Measurements from ENCODE around the gene RUNX3.

Gene RUNX3

DNA sequence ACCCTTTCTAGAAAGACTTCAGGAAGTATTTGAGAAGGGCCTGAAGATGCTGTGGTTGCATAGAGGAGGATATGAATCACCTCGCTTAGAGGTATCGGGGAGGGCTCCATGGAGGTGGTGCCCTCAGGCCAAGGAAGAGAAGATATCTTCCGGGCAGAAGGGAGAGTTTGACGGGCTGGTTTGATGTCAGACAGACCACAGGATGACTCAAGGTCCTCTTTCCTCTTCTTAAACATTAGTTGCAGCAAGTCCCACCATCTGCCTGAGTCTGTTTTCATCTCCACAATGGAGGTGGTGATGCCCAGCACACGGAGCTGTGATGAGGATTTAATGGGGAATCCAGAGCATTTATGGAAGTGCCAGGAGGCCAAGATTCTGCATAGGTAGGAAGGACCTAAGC is 25.1 kb upstream of the RUNX3 start:
- DNase-seq, result no peak
- Histone ChIP-seq H3K9me3 (replicated peaks; ENCODE audit: insufficient read depth, low read length) (no peaks in the 10 kb centered on the region), H3K27ac (ENCODE audit: low read length) (no peak overlapping the region)

DNA sequence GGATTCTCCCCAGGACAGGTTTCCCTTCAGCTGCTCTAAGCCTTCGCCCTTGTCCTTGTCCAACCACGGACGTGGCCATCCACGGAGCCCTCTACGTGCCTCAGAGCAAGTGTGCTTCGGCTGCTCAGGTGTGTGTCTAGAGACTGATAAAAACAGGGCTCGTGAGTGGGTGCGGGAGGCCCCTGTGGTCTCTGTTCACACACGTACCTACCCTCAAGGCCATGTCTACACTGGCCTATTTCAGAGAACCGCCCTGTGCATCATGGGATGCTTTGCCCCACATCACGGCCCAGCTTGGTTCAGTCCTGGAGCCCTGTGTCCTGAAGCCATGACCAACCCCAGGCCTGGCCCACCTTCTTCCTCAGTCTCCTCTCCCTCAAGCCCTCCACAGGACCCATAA is 24.6 kb upstream of the RUNX3 start:
- H3K79me2 ChIP-seq (ENCODE audit: low read length), result no peaks in the 10 kb centered on the region
- H2AFZ ChIP-seq (ENCODE audit: low read length), result no peak overlapping the region
- peaks cover 22% of the 10 kb centered on the region for H3K4me1 ChIP-seq (ENCODE audit: low read length)

More for the DNA sequence above, 25.1 kb upstream of the RUNX3 start:
- H4K20me1 ChIP-seq (ENCODE audit: insufficient read depth, low read length), result no peaks in the 10 kb centered on the region
- H3K4me1 ChIP-seq (ENCODE audit: low read length), result peaks cover 22% of the 10 kb centered on the region
- no peak overlapping the region for H2AFZ ChIP-seq (ENCODE audit: low read length)
- H3K4me3 ChIP-seq (ENCODE audit: low read length), result no peak overlapping the region
- no peaks in the 10 kb centered on the region for H3K9me2 ChIP-seq (replicated peaks; ENCODE audit: insufficient read depth, low read length)
- no peak overlapping the region for H3K4me2 ChIP-seq (ENCODE audit: low read depth, low read length)
- TF ChIP-seq EZH2 (optimal IDR thresholded peaks at IDR 0.05; ENCODE audit: low read depth, low read length) (no peak), EZH2phosphoT487 (IDR thresholded peaks at IDR 0.05; ENCODE audit: low read length) (no peak)
- TF ChIP-seq, protein P1, sequence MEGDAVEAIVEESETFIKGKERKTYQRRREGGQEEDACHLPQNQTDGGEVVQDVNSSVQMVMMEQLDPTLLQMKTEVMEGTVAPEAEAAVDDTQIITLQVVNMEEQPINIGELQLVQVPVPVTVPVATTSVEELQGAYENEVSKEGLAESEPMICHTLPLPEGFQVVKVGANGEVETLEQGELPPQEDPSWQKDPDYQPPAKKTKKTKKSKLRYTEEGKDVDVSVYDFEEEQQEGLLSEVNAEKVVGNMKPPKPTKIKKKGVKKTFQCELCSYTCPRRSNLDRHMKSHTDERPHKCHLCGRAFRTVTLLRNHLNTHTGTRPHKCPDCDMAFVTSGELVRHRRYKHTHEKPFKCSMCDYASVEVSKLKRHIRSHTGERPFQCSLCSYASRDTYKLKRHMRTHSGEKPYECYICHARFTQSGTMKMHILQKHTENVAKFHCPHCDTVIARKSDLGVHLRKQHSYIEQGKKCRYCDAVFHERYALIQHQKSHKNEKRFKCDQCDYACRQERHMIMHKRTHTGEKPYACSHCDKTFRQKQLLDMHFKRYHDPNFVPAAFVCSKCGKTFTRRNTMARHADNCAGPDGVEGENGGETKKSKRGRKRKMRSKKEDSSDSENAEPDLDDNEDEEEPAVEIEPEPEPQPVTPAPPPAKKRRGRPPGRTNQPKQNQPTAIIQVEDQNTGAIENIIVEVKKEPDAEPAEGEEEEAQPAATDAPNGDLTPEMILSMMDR (IDR thresholded peaks at IDR 0.05; ENCODE audit: low read length), result no peak
- H3K36me3 ChIP-seq (replicated peaks; ENCODE audit: insufficient read depth, low read length), result no peaks in the 10 kb centered on the region
- H3K79me2 ChIP-seq (ENCODE audit: low read length), result no peaks in the 10 kb centered on the region
- no peaks in the 10 kb centered on the region; the same call in 1 of the 2 replicates for H3F3A ChIP-seq (ENCODE audit: insufficient read depth, low read length)
- H3K27me3 ChIP-seq (replicated peaks; ENCODE audit: insufficient read depth, low read length), result no peaks in the 10 kb centered on the region
- no peak overlapping the region for H3K9ac ChIP-seq (ENCODE audit: low read length)

DNA sequence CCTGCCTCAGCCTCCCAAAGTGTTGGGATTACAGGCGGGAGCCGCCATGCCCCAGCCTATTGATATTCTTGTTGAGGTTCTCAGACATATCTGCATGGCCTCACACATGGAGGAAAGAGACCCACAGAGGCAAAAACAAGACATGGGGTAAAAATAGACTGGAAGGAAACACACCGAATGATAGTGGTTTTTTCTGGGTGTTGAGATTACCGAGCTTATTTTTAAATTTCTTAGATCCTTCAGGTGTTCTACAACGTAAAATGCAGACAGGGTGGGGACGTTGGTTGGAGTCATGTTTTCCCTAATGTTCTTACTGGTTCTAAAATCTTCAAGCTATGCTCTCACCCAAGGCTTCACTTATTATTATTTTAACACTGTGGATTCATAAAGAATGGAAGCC is 23.9 kb upstream of the RUNX3 start:
- no peak overlapping the region for H3K4me3 ChIP-seq (ENCODE audit: low read length)
- H3K9me3 ChIP-seq (replicated peaks; ENCODE audit: insufficient read depth, low read length), result no peaks in the 10 kb centered on the region
- no peaks in the 10 kb centered on the region for H3K9me2 ChIP-seq (replicated peaks; ENCODE audit: insufficient read depth, low read length)
- DNase-seq, result no peak
- H3K4me1 ChIP-seq (ENCODE audit: low read length), result peaks cover 22% of the 10 kb centered on the region
- no peaks in the 10 kb centered on the region for H3K27me3 ChIP-seq (replicated peaks; ENCODE audit: insufficient read depth, low read length)
- no peaks in the 10 kb centered on the region for H3K79me2 ChIP-seq (ENCODE audit: low read length)
- peak overlapping the region; percentile 15; the same call in 1 of the 2 replicates for H3K4me2 ChIP-seq (ENCODE audit: low read depth, low read length)
- no peaks in the 10 kb centered on the region for H4K20me1 ChIP-seq (ENCODE audit: insufficient read depth, low read length)
- H3F3A ChIP-seq (ENCODE audit: insufficient read depth, low read length), result no peaks in the 10 kb centered on the region; the same call in 1 of the 2 replicates
- no peak overlapping the region for H3K9ac ChIP-seq (ENCODE audit: low read length)
- no peaks in the 10 kb centered on the region for H3K36me3 ChIP-seq (replicated peaks; ENCODE audit: insufficient read depth, low read length)
- no peak overlapping the region; the same call in 1 of the 2 replicates for H3K27ac ChIP-seq (ENCODE audit: low read length)
- H2AFZ ChIP-seq (ENCODE audit: low read length), result peak overlapping the region; percentile 34; the same call in 1 of the 2 replicates
- TF ChIP-seq EZH2 (optimal IDR thresholded peaks at IDR 0.05; ENCODE audit: low read depth, low read length), result no peak
- no peak for TF ChIP-seq EZH2phosphoT487 (IDR thresholded peaks at IDR 0.05; ENCODE audit: low read length)
- TF ChIP-seq, protein P1 (IDR thresholded peaks at IDR 0.05; ENCODE audit: low read length), result no peak

More for the DNA sequence above, 24.6 kb upstream of the RUNX3 start:
- Histone ChIP-seq H4K20me1 (ENCODE audit: insufficient read depth, low read length) (no peaks in the 10 kb centered on the region), H3K4me2 (ENCODE audit: low read depth, low read length) (peak overlapping the region; percentile 15; the same call in 1 of the 2 replicates), H3K9me3 (replicated peaks; ENCODE audit: insufficient read depth, low read length) (no peaks in the 10 kb centered on the region), H3K36me3 (replicated peaks; ENCODE audit: insufficient read depth, low read length) (no peaks in the 10 kb centered on the region), H3K9me2 (replicated peaks; ENCODE audit: insufficient read depth, low read length) (no peaks in the 10 kb centered on the region), H3K4me3 (ENCODE audit: low read length) (no peak overlapping the region), H3K27me3 (replicated peaks; ENCODE audit: insufficient read depth, low read length) (no peaks in the 10 kb centered on the region), H3K9ac (ENCODE audit: low read length) (no peak overlapping the region), H3F3A (ENCODE audit: insufficient read depth, low read length) (no peaks in the 10 kb centered on the region; the same call in 1 of the 2 replicates), H3K27ac (ENCODE audit: low read length) (no peak overlapping the region)
- TF ChIP-seq, protein P1 (IDR thresholded peaks at IDR 0.05; ENCODE audit: low read length), result no peak
- TF ChIP-seq EZH2phosphoT487 (IDR thresholded peaks at IDR 0.05; ENCODE audit: low read length) (no peak), EZH2 (optimal IDR thresholded peaks at IDR 0.05; ENCODE audit: low read depth, low read length) (no peak)
- no peak for DNase-seq
